ENCODE results near the gene HIBADH. TPM values are rescaled to one million over a fixed set of nuclear protein-coding genes. Genes with fewer than 3 reads are reported as not detected.

HIBADH gene
- total and polyA plus RNA-seq, 10 of the 15 experiments (the other 5 are each of a cell fraction or from before 2014, with no cell fraction given): 8.7 to 36.1 (median 18.6) TPM

GRCh38 chr7:27671675-27672074, 9.0 kb upstream of the HIBADH start:
- no peak overlapping the region for H3K27ac ChIP-seq (ENCODE audit: control insufficient read depth, insufficient read depth)
- CTCF ChIA-PET: no interaction called here
- no peaks in the 10 kb centered on the region for H3K79me2 ChIP-seq (ENCODE audit: control insufficient read depth, insufficient read depth, low read length)
- H2AFZ ChIP-seq (ENCODE audit: control insufficient read depth, low read depth, low read length): no peak overlapping the region
- H3K9ac ChIP-seq (ENCODE audit: control insufficient read depth, insufficient read depth, low read length): no peak overlapping the region
- no peaks in the 10 kb centered on the region for H3K9me3 ChIP-seq (replicated peaks; ENCODE audit: control insufficient read depth, insufficient read depth, low read length)
- intact Hi-C loops (cut with micrococcal nuclease; ENCODE audit: unreplicated experiment) (no loop called here), in situ Hi-C loops (cut with MboI) (no loop called here)
- POLR2A ChIA-PET: no interaction called here
- RAD21 ChIA-PET (ENCODE audit: unreplicated experiment): no interaction called here
- FAIRE-seq (no peak), ATAC-seq (no peak), DNase-seq (ENCODE audit: low read depth, low spot score) (no peak)
- no peaks in the 10 kb centered on the region for H3K36me3 ChIP-seq (ENCODE audit: control insufficient read depth in 2 of 2, insufficient read depth in 2 of 2, low read length in 1 of 2)
- TF ChIP-seq ZNF384 (IDR thresholded peaks at IDR 0.05; ENCODE audit: borderline replicate concordance, low read depth, low read length) (no peak), ESRRA (IDR thresholded peaks at IDR 0.05; ENCODE audit: low read length) (no peak), CHD1 (IDR thresholded peaks at IDR 0.05; ENCODE audit: low read depth, low read length) (no peak), NBN (IDR thresholded peaks at IDR 0.05) (no peak)
- 6% methylated on average over 3 of the region's 3 CpGs for WGBS (ENCODE audit: insufficient coverage, insufficient replicate concordance, low lambda C conversion rate, missing lambda C conversion rate)
- SMC1A ChIA-PET (ENCODE audit: uncharacterized antibody, unreplicated experiment): interaction anchor here (0.9 to 1.5 kb wide), 2 partner anchors 13 to 469 kb away, joined by 3 read pairs; no protein-coding TSS in a partner anchor
- no peaks in the 10 kb centered on the region for H3K27me3 ChIP-seq (replicated peaks in 1 of 2; ENCODE audit: control insufficient read depth in 2 of 2, insufficient read depth in 2 of 2, low read length in 1 of 2)
- no peak overlapping the region for H3K4me3 ChIP-seq
- BruUV-seq (replicated peaks): no TSS peak
- H4K20me1 ChIP-seq (ENCODE audit: control insufficient read depth, insufficient read depth): no peaks in the 10 kb centered on the region
- H3K4me1 ChIP-seq (ENCODE audit: control insufficient read depth, insufficient read depth, low read length): no peaks in the 10 kb centered on the region
- no peak overlapping the region for H3K4me2 ChIP-seq (ENCODE audit: control insufficient read depth, insufficient read depth)

GRCh38 chr7:27670676-27671075, 8.0 kb upstream of the HIBADH start:
- H3K4me3 ChIP-seq: no peak overlapping the region
- RAD21 ChIA-PET (ENCODE audit: unreplicated experiment): no interaction called here
- WGBS (ENCODE audit: insufficient coverage, insufficient replicate concordance, low lambda C conversion rate, missing lambda C conversion rate): 14% methylated on average over 2 of the region's 2 CpGs
- POLR2A ChIA-PET: no interaction called here
- intact Hi-C loops (cut with micrococcal nuclease; ENCODE audit: unreplicated experiment): no loop called here
- no peaks in the 10 kb centered on the region for H3K36me3 ChIP-seq (ENCODE audit: control insufficient read depth in 2 of 2, insufficient read depth in 2 of 2, low read length in 1 of 2)
- no TSS peak for BruUV-seq (replicated peaks)
- in situ Hi-C loops (cut with MboI): no loop called here
- no peaks in the 10 kb centered on the region for H4K20me1 ChIP-seq (ENCODE audit: control insufficient read depth, insufficient read depth)
- H3K9me3 ChIP-seq (replicated peaks; ENCODE audit: control insufficient read depth, insufficient read depth, low read length): no peaks in the 10 kb centered on the region
- no peak overlapping the region for H3K9ac ChIP-seq (ENCODE audit: control insufficient read depth, insufficient read depth, low read length)
- SMC1A ChIA-PET (ENCODE audit: uncharacterized antibody, unreplicated experiment): interaction anchor here (0.8 to 1.5 kb wide), 2 partner anchors 14 to 104 kb away, joined by 3 read pairs; no protein-coding TSS in a partner anchor
- FAIRE-seq (no peak), ATAC-seq (no peak), DNase-seq (ENCODE audit: low read depth, low spot score) (no peak)
- CTCF ChIA-PET: no interaction called here
- no peaks in the 10 kb centered on the region for H3K4me1 ChIP-seq (ENCODE audit: control insufficient read depth, insufficient read depth, low read length)
- no peak overlapping the region for H2AFZ ChIP-seq (ENCODE audit: control insufficient read depth, low read depth, low read length)
- H3K4me2 ChIP-seq (ENCODE audit: control insufficient read depth, insufficient read depth): no peak overlapping the region
- no peaks in the 10 kb centered on the region for H3K27me3 ChIP-seq (replicated peaks in 1 of 2; ENCODE audit: control insufficient read depth in 2 of 2, insufficient read depth in 2 of 2, low read length in 1 of 2)
- H3K27ac ChIP-seq (ENCODE audit: control insufficient read depth, insufficient read depth): no peak overlapping the region
- H3K79me2 ChIP-seq (ENCODE audit: control insufficient read depth, insufficient read depth, low read length): no peaks in the 10 kb centered on the region
- TF ChIP-seq NFIC (IDR thresholded peaks at IDR 0.05; ENCODE audit: low read depth, low read length) (no peak), YY1 (IDR thresholded peaks at IDR 0.05; ENCODE audit: low read depth, low read length) (no peak), BCLAF1 (IDR thresholded peaks at IDR 0.05) (no peak), HCFC1 (IDR thresholded peaks at IDR 0.05; ENCODE audit: low read length) (no peak), ASH2L (IDR thresholded peaks at IDR 0.05; ENCODE audit: borderline replicate concordance, low read depth) (no peak), SMAD5 (IDR thresholded peaks at IDR 0.05; ENCODE audit: low read depth) (no peak), PML (IDR thresholded peaks at IDR 0.05; ENCODE audit: low read length) (no peak), CBX5 (IDR thresholded peaks at IDR 0.05; ENCODE audit: low read depth) (no peak)
